IPS-18c (cell line): ENCODE data around the gene ERC2.

ENCODE experiments used
- H3K4me3 ChIP-seq: 2 replicates; pipeline ENCODE4 v1.7.0; 2013; ENCODE audit warnings: low read depth, mild to moderate bottlenecking, low read length, moderate library complexity; ENCODE audit not compliant: insufficient read depth
- H3K9me3 ChIP-seq: one replicate; pipeline ENCODE4 v1.6.1; 2013; ENCODE audit warnings: mild to moderate bottlenecking, low read length, moderate library complexity; ENCODE audit not compliant: control insufficient read depth, insufficient read depth

Gene ERC2

DNA sequence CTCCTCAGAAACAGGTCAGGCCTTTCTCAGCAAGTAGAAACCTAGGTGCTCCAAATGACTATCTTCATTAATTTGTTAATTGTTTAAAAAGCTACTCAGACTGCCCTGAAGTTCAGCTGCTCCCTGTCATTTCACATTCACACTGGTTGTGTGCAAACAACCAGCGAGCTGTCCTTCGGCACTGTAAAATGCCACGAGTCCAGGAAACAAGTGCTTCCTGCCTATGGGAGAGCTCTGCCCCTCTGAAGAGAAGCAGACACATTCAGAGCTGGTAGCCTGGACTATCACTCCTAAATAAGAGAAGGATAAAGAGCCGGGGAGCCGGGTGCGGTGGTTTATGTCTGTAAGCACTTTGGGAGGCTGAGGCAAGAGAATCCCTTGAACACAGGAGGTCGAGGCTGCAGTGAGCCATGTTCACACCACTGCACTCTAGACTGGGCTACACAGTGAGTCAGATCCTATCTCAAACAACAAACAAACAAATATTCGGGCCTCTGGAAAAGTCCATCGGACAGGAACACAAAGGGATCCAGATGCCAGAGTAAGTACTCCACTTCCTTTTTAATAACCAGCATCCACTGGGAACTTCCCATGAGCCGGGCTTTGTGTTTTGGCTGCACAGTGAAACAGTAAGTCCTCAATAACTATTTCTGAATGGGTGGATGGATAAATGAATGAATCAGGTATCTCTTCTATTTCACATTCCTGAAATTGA is 866.7 kb downstream of the ERC2 start:
- Histone ChIP-seq H3K9me3 (no peaks in the 10 kb centered on the region), H3K4me3 (no peak overlapping the region)

- Histone ChIP-seq H3K4me3 (no peak overlapping the region), H3K9me3 (no peaks in the 10 kb centered on the region)
These were observed 870.0 kb downstream of the ERC2 start for GRCh38 chr3:55598224-55598623.

- H3K9me3 ChIP-seq = no peaks in the 10 kb centered on the region
- no peak overlapping the region for H3K4me3 ChIP-seq
These were observed 870.6 kb downstream of the ERC2 start for GRCh38 chr3:55597641-55598040.

DNA sequence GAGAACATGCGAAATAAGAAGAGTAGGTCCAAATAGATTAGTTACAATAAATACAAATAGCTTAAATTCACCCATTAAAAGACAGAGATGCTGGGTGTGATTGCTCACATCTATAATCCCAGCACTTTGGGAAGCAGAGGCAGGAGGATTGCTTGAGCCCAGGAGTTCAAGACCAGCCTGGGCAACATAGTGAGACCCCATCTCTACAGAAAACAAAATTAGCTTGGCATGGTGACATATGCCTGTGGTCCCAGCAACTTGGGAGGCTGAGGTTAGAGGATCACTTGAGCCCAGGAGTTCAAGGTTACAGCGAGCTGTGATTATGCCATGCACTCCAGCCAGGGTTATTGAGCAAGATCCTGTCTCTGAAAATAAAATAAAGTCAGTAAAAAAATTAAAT is 872.1 kb downstream of the ERC2 start:
- H3K9me3 ChIP-seq = no peaks in the 10 kb centered on the region

GRCh38 chr3:55595420-55595819 is 872.8 kb downstream of the ERC2 start:
- Histone ChIP-seq H3K4me3 (no peak overlapping the region), H3K9me3 (no peaks in the 10 kb centered on the region)

More for the DNA sequence above, 872.1 kb downstream of the ERC2 start:
- H3K4me3 ChIP-seq = no peak overlapping the region

- Histone ChIP-seq H3K4me3 (no peak overlapping the region), H3K9me3 (peaks cover 3% of the 10 kb centered on the region)
These were observed 875.7 kb downstream of the ERC2 start for GRCh38 chr3:55592572-55592971.

DNA sequence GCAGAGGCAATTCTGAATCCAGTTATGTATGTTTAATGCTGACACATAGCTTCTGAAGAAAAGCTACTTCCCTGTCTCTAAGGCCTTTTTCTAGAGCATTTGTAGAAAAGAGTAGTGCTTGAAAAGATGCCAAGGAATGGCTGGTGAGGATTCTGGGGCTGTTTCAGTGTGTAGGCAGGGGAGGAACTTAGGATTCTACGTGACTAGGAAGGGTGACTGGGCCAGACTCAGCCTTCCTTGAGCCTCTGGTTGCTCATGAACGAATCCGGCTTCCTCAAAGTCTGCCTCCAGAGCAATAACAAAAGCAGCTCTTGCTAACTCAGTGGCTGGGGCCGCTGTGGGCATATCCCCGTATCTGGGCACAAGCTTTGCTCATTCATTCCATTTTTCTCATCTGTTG is 876.4 kb downstream of the ERC2 start:
- Histone ChIP-seq H3K4me3 (no peak overlapping the region), H3K9me3 (peaks cover 3% of the 10 kb centered on the region)

DNA sequence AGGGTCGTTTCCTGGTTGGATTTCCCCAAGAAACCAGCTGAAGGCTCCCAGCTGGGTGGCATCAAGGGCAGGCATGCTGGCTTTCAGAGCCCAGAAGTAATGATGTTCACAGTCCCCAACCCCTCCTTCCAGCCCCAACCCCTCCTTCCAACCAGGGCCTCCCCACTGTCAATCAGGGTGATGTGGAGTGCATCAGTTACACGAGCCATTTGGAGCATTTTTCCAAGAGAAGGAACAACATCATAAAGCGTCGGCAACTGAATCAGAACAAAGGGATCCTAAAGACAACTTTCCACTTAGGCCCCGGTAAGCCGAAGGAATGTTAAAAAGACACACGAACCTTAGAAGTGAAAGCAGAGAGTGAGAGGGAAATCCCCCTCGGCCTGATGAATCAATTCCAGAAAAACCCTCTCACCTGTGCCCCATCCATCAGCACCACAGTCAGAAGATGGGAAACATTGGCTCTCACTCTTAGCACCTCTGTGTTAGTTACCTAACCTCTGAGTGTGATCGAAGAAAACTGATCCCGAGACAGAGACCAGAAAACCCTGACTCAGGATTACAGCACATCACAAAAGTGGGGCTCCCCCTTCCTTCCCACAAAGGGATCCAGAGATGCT is 880.0 kb downstream of the ERC2 start:
- Histone ChIP-seq H3K9me3 (peaks cover 3% of the 10 kb centered on the region), H3K4me3 (no peak overlapping the region)

- H3K9me3 ChIP-seq = peaks cover 3% of the 10 kb centered on the region
These were observed 882.4 kb downstream of the ERC2 start for GRCh38 chr3:55585856-55586255.

GRCh38 chr3:55584716-55585368 is 883.4 kb downstream of the ERC2 start:
- Histone ChIP-seq H3K9me3 (peaks cover 3% of the 10 kb centered on the region), H3K4me3 (no peak overlapping the region)

More at GRCh38 chr3:55585856-55586255, 882.4 kb downstream of the ERC2 start:
- H3K4me3 ChIP-seq = no peak overlapping the region

DNA sequence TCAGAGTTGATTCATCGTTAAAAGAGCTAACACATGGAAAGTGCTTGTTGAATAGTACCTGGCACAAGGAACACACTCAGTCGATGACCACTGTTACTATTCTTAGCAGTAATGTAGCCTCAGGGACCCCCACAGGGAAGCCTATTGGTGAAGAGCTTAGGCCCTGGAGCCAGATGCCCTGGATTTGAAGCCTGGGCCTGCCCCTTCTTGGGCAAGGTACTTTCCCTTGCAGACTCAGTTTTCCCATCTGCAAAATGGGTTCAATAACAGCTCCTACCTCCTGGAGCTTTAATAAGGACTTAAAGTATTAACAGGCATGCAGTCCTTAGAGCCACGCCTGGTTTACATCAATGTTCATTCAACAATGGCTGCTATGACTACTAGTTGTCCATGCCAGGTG is 884.2 kb downstream of the ERC2 start:
- H3K4me3 ChIP-seq = no peak overlapping the region
- no peaks in the 10 kb centered on the region for H3K9me3 ChIP-seq

DNA sequence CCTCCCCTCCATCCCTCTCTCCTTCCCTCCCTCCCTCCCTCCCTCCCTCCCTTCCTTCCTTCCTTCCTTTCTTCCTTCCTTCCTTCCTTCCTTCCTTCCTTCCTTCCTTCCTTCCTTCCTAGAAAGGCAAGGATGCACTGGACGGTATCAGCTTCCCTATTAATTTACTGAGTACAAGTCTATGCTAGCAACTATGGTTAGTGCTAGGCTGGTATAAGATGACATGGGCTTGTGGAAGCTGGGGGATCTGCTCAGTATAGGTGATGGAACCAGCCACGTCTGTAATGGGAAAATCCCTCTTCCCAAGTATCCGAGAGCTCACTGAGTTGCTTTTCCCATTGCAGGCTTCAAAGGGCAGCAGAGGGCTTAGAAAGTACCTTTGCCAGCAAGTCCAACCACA is 884.8 kb downstream of the ERC2 start:
- no peaks in the 10 kb centered on the region for H3K9me3 ChIP-seq
- no peak overlapping the region for H3K4me3 ChIP-seq

- no peak overlapping the region for H3K4me3 ChIP-seq
- H3K9me3 ChIP-seq = no peaks in the 10 kb centered on the region
These were observed 888.8 kb downstream of the ERC2 start for GRCh38 chr3:55579496-55579895.

- no peak overlapping the region for H3K4me3 ChIP-seq
- no peaks in the 10 kb centered on the region for H3K9me3 ChIP-seq
These were observed 891.5 kb downstream of the ERC2 start for GRCh38 chr3:55576621-55577388.

DNA sequence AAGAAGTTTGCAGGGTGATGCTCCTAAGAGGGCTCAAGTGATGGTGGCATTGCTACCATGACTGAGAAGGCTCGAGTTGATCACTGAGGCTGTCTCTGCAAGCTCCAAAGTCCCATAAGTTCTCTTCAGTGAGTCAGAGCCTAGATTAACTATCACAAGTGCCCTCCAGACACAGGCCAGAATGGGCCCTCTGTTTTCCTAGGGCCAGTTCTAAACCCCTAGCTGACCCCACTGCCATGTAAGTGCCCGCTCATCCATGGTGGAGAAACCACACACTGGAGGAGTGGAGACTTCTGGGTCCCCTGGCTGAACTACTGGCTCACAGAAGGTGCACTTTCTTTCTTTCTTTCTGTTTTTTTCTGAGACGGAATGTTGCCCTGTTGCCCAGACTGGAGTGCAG is 893.6 kb downstream of the ERC2 start:
- Histone ChIP-seq H3K9me3 (no peaks in the 10 kb centered on the region), H3K4me3 (no peak overlapping the region)

GRCh38 chr3:55572816-55573215 is 895.5 kb downstream of the ERC2 start:
- Histone ChIP-seq H3K9me3 (no peaks in the 10 kb centered on the region), H3K4me3 (no peak overlapping the region)

GRCh38 chr3:55571913-55572312 is 896.4 kb downstream of the ERC2 start:
- no peaks in the 10 kb centered on the region for H3K9me3 ChIP-seq
- H3K4me3 ChIP-seq = no peak overlapping the region
